ENCODE results near the gene ACTR5.

Gene ACTR5

GRCh38 chr20:38725931-38726803, 22.1 kb upstream of the ACTR5 start:
- peak; percentile 38 for DNase-seq (ENCODE audit: extremely low read depth, insufficient read length)
- no peak overlapping the region for H3K4me3 ChIP-seq (replicated peaks; ENCODE audit: low read depth, low read length)
- H3K27me3 ChIP-seq (replicated peaks; ENCODE audit: control insufficient read depth, insufficient read depth, low read length) = peaks cover 20% of the 10 kb centered on the region
- H3K36me3 ChIP-seq (ENCODE audit: control insufficient read depth, insufficient read depth, low read length) = no peaks in the 10 kb centered on the region
- peak; percentile 72 for TF ChIP-seq CTCF (IDR thresholded peaks at IDR 0.05; ENCODE audit: insufficient read depth, low read length, poor library complexity, severe bottlenecking)

- Histone ChIP-seq H3K27me3 (replicated peaks; ENCODE audit: control insufficient read depth, insufficient read depth, low read length) (peaks cover 19% of the 10 kb centered on the region), H3K4me3 (replicated peaks; ENCODE audit: low read depth, low read length) (no peak overlapping the region), H3K36me3 (ENCODE audit: control insufficient read depth, insufficient read depth, low read length) (no peaks in the 10 kb centered on the region)
- TF ChIP-seq CTCF (IDR thresholded peaks at IDR 0.05; ENCODE audit: insufficient read depth, low read length, poor library complexity, severe bottlenecking) = no peak
- peak; percentile 50 for DNase-seq (ENCODE audit: extremely low read depth, insufficient read length)
Observed at GRCh38 chr20:38726804-38727606, 21.3 kb upstream of the ACTR5 start.

- peaks cover 17% of the 10 kb centered on the region for H3K27me3 ChIP-seq (replicated peaks; ENCODE audit: control insufficient read depth, insufficient read depth, low read length)
- H3K4me3 ChIP-seq (replicated peaks; ENCODE audit: low read depth, low read length) = no peak overlapping the region
- peak; percentile 20 for DNase-seq (ENCODE audit: extremely low read depth, insufficient read length)
- H3K36me3 ChIP-seq (ENCODE audit: control insufficient read depth, insufficient read depth, low read length) = no peaks in the 10 kb centered on the region
- no peak for TF ChIP-seq CTCF (IDR thresholded peaks at IDR 0.05; ENCODE audit: insufficient read depth, low read length, poor library complexity, severe bottlenecking)
Observed at GRCh38 chr20:38727607-38728190, 20.6 kb upstream of the ACTR5 start.

- Histone ChIP-seq H3K4me3 (replicated peaks; ENCODE audit: low read depth, low read length) (no peak overlapping the region), H3K27me3 (replicated peaks; ENCODE audit: control insufficient read depth, insufficient read depth, low read length) (peaks cover 13% of the 10 kb centered on the region), H3K36me3 (ENCODE audit: control insufficient read depth, insufficient read depth, low read length) (no peaks in the 10 kb centered on the region)
- TF ChIP-seq CTCF (IDR thresholded peaks at IDR 0.05; ENCODE audit: insufficient read depth, low read length, poor library complexity, severe bottlenecking) = no peak
- DNase-seq (ENCODE audit: extremely low read depth, insufficient read length) = peak; percentile 22
Observed at GRCh38 chr20:38728191-38728781, 20.0 kb upstream of the ACTR5 start.

GRCh38 chr20:38728911-38729642, 19.2 kb upstream of the ACTR5 start:
- Histone ChIP-seq H3K36me3 (ENCODE audit: control insufficient read depth, insufficient read depth, low read length) (no peaks in the 10 kb centered on the region), H3K4me3 (replicated peaks; ENCODE audit: low read depth, low read length) (no peak overlapping the region), H3K27me3 (replicated peaks; ENCODE audit: control insufficient read depth, insufficient read depth, low read length) (peaks cover 13% of the 10 kb centered on the region)
- DNase-seq (ENCODE audit: extremely low read depth, insufficient read length) = peak; percentile 30
- TF ChIP-seq CTCF (IDR thresholded peaks at IDR 0.05; ENCODE audit: insufficient read depth, low read length, poor library complexity, severe bottlenecking) = no peak
